ENCODE results near the gene GAPT. TPM values are rescaled to one million over a fixed set of nuclear protein-coding genes. Genes with fewer than 3 reads are reported as not detected.

Gene GAPT
- total and polyA plus RNA-seq, 2 donors (not counting 3 experiments of a cell fraction or from before 2014, with no cell fraction given) = not detected

GRCh38 chr5:58458743-58459145 is 32.5 kb upstream of the GAPT start:
- DNase-seq (ENCODE audit: low read depth, low spot score) = peak; percentile 37
- H2AFZ ChIP-seq (ENCODE audit: low read depth, low read length) = no peak overlapping the region
- H3K27me3 ChIP-seq (ENCODE audit: control insufficient read depth in 2 of 2, insufficient read depth in 2 of 2, low read length in 2 of 2) = no peaks in the 10 kb centered on the region
- intact Hi-C loops (cut with micrococcal nuclease) (loop anchor here (2.0 to 5.0 kb wide), 2 partner anchors 141 to 186 kb away; no protein-coding TSS in a partner anchor), dilution Hi-C loops (cut with MboI; ENCODE audit: extremely low pct_ligation_motif_present, low sequenced_read_pairs) (loop anchor here (25.0 kb wide), 2 partner anchors 671 to 971 kb away; partner anchors contain the start of gene ACTBL2)
- H3K9ac ChIP-seq (replicated peaks; ENCODE audit: extremely low read depth, insufficient read depth, low read length) = peak overlapping the region; percentile 98
- no peaks in the 10 kb centered on the region for H3K9me1 ChIP-seq (replicated peaks; ENCODE audit: control insufficient read depth, extremely low read depth, insufficient read depth, low read length)
- CTCF ChIA-PET = interaction anchor here (1.2 to 6.2 kb wide), 9 partner anchors 10 to 1160 kb away, joined by 3 to 260 read pairs (median 8); no protein-coding TSS in a partner anchor
- H3K9me3 ChIP-seq (replicated peaks; ENCODE audit: control insufficient read depth, insufficient read depth, low read length) = no peaks in the 10 kb centered on the region
- peaks cover 14% of the 10 kb centered on the region for H4K20me1 ChIP-seq (replicated peaks; ENCODE audit: control insufficient read depth, extremely low read depth, insufficient read depth, low read length)
- peak overlapping the region; percentile 95 for H3K4me2 ChIP-seq (ENCODE audit: insufficient read depth, low read length)
- peaks cover 43% of the 10 kb centered on the region for H3K4me1 ChIP-seq (ENCODE audit: control insufficient read depth, extremely low read depth, insufficient read depth, low read length)
- H3K36me3 ChIP-seq (ENCODE audit: control insufficient read depth in 2 of 2, extremely low read depth in 1 of 2, insufficient read depth in 2 of 2, low read length in 2 of 2) = peaks cover 27 to 39% of the 10 kb centered on the region in 2 experiments
- H3K27ac ChIP-seq (ENCODE audit: insufficient read depth, low read depth, low read length) = peak overlapping the region; percentile 87
- no peak for TF ChIP-seq MAX (IDR thresholded peaks at IDR 0.05; ENCODE audit: insufficient read depth, insufficient read length)
- no peak for TF ChIP-seq POLR2A (IDR thresholded peaks at IDR 0.05; ENCODE audit: low read depth, low read length)
- no peak for TF ChIP-seq MYC (IDR thresholded peaks at IDR 0.05; ENCODE audit: low read depth, low read length)
- TF ChIP-seq EZH2 (IDR thresholded peaks at IDR 0.05; ENCODE audit: borderline replicate concordance, low read depth, low read length, severe bottlenecking) = no peak
- no peak for TF ChIP-seq CTCF (IDR thresholded peaks at IDR 0.05; ENCODE audit: extremely low read depth in 1 of 2, insufficient read depth in 1 of 2, low read depth in 1 of 2, low read length in 2 of 2)
- no peak for TF ChIP-seq GATA2 (IDR thresholded peaks at IDR 0.05; ENCODE audit: insufficient read depth, insufficient read length, low read depth, low read length)
- TF ChIP-seq POLR2AphosphoS5 (IDR thresholded peaks at IDR 0.05; ENCODE audit: insufficient read depth, low read depth, low read length) = no peak
- TF ChIP-seq JUN (IDR thresholded peaks at IDR 0.05; ENCODE audit: borderline replicate concordance, insufficient read depth, insufficient read length, low read depth) = no peak
- no peak for TF ChIP-seq FOS (IDR thresholded peaks at IDR 0.05; ENCODE audit: borderline replicate concordance, insufficient read depth, low read length)
- POLR2A ChIA-PET = interaction anchor here (0.6 to 3.8 kb wide), 9 partner anchors 185 to 1018 kb away, joined by 3 to 50 read pairs (median 6); no protein-coding TSS in a partner anchor
- peak overlapping the region; percentile 92 to 100 (median 94) for H3K4me3 ChIP-seq (replicated peaks in 1 of 3; ENCODE audit: insufficient read depth in 1 of 3, low read depth in 1 of 3, low read length in 3 of 3)
- peaks cover 56% of the 10 kb centered on the region for H3K79me2 ChIP-seq (ENCODE audit: control insufficient read depth, insufficient read depth, low read length)
- FAIRE-seq = peak; percentile 24
- BruUV-seq (replicated peaks) = no TSS peak

All from endothelial cell of umbilical vein (primary cell).